ENCODE results near the gene SOX9. TPM values are rescaled to one million over a fixed set of nuclear protein-coding genes. Genes with fewer than 3 reads are reported as not detected.

SOX9 gene
- total RNA-seq, 2 experiments from 2014 or later, result not detected

GRCh38 chr17:72117535-72118334 lies 3.1 kb upstream of the SOX9 start:
- H3K27ac Mint-ChIP-seq, result peak overlapping the region; percentile 56
- no peak for ATAC-seq (ENCODE audit: low read depth)
- H3K36me3 Mint-ChIP-seq, result peaks cover 1% of the 10 kb centered on the region
- peaks cover 62% of the 10 kb centered on the region for H3K27me3 Mint-ChIP-seq
- peaks cover 4% of the 10 kb centered on the region for H3K4me1 Mint-ChIP-seq
- POLR2A ChIA-PET, result interaction anchor here (0.6 kb wide), 1 partner anchor 1715 kb away, joined by 3 read pairs; no protein-coding TSS in a partner anchor
- peak; percentile 33 for DNase-seq
- no peak overlapping the region for H3K4me3 Mint-ChIP-seq
- H3K9me3 Mint-ChIP-seq, result no peaks in the 10 kb centered on the region

GRCh38 chr17:72118335-72119076 lies 2.3 kb upstream of the SOX9 start:
- Mint-ChIP-seq H3K9me3 (no peaks in the 10 kb centered on the region), H3K36me3 (peaks cover 4% of the 10 kb centered on the region), H3K4me1 (peaks cover 7% of the 10 kb centered on the region), H3K27ac (peak overlapping the region; percentile 70), H3K4me3 (no peak overlapping the region), H3K27me3 (peaks cover 69% of the 10 kb centered on the region)
- POLR2A ChIA-PET, result interaction anchor here (0.6 kb wide), 1 partner anchor 1715 kb away, joined by 3 read pairs; no protein-coding TSS in a partner anchor
- DNase-seq (peak; percentile 26), ATAC-seq (ENCODE audit: low read depth) (no peak)

GRCh38 chr17:72119077-72119872 lies 1.5 kb upstream of the SOX9 start:
- no peak overlapping the region for H3K4me3 Mint-ChIP-seq
- DNase-seq (no peak), ATAC-seq (ENCODE audit: low read depth) (no peak)
- POLR2A ChIA-PET, result no interaction called here
- H3K27me3 Mint-ChIP-seq, result peaks cover 72% of the 10 kb centered on the region
- peaks cover 7% of the 10 kb centered on the region for H3K4me1 Mint-ChIP-seq
- peaks cover 2% of the 10 kb centered on the region for H3K9me3 Mint-ChIP-seq
- H3K27ac Mint-ChIP-seq, result peak overlapping the region; percentile 9
- peaks cover 6% of the 10 kb centered on the region for H3K36me3 Mint-ChIP-seq

- ATAC-seq (ENCODE audit: low read depth) (no peak), DNase-seq (peak; percentile 37)
- Mint-ChIP-seq H3K9me3 (peaks cover 2% of the 10 kb centered on the region), H3K27ac (peak overlapping the region; percentile 69), H3K27me3 (peaks cover 76% of the 10 kb centered on the region), H3K36me3 (peaks cover 6% of the 10 kb centered on the region), H3K4me3 (no peak overlapping the region), H3K4me1 (peaks cover 7% of the 10 kb centered on the region)
- POLR2A ChIA-PET, result no interaction called here
Observed at GRCh38 chr17:72119873-72120641, 763 bp upstream of the SOX9 start.

- Mint-ChIP-seq H3K36me3 (peaks cover 6% of the 10 kb centered on the region), H3K4me3 (no peak overlapping the region), H3K27me3 (peaks cover 65% of the 10 kb centered on the region), H3K9me3 (peaks cover 2% of the 10 kb centered on the region), H3K27ac (peak overlapping the region; percentile 30), H3K4me1 (peaks cover 5% of the 10 kb centered on the region)
- DNase-seq, result peak; percentile 33
- ATAC-seq (ENCODE audit: low read depth), result no peak
- POLR2A ChIA-PET, result no interaction called here
Observed at GRCh38 chr17:72121164-72122009, 567 bp downstream of the SOX9 start.

GRCh38 chr17:72122010-72122764 lies 1.4 kb downstream of the SOX9 start:
- Mint-ChIP-seq H3K27me3 (peaks cover 57% of the 10 kb centered on the region), H3K4me3 (no peak overlapping the region), H3K27ac (peak overlapping the region; percentile 30), H3K4me1 (peaks cover 5% of the 10 kb centered on the region), H3K36me3 (peaks cover 6% of the 10 kb centered on the region), H3K9me3 (peaks cover 2% of the 10 kb centered on the region)
- DNase-seq (no peak), ATAC-seq (ENCODE audit: low read depth) (no peak)
- POLR2A ChIA-PET, result no interaction called here

- H3K4me3 Mint-ChIP-seq, result no peak overlapping the region
- peak; percentile 37 for DNase-seq
Observed at GRCh38 chr17:72122765-72123529, 2.1 kb downstream of the SOX9 start.

GRCh38 chr17:72123530-72124437 lies 3.0 kb downstream of the SOX9 start:
- no peak overlapping the region for H3K27ac Mint-ChIP-seq
- ATAC-seq (ENCODE audit: low read depth) (no peak), DNase-seq (no peak)
- peaks cover 2% of the 10 kb centered on the region for H3K9me3 Mint-ChIP-seq
- peak overlapping the region; percentile 18 for H3K4me3 Mint-ChIP-seq
- H3K36me3 Mint-ChIP-seq, result peaks cover 6% of the 10 kb centered on the region
- H3K27me3 Mint-ChIP-seq, result peaks cover 42% of the 10 kb centered on the region
- H3K4me1 Mint-ChIP-seq, result peaks cover 4% of the 10 kb centered on the region
- POLR2A ChIA-PET, result no interaction called here

More at GRCh38 chr17:72122765-72123529, 2.1 kb downstream of the SOX9 start:
- peaks cover 2% of the 10 kb centered on the region for H3K9me3 Mint-ChIP-seq
- peaks cover 4% of the 10 kb centered on the region for H3K4me1 Mint-ChIP-seq
- no peak for ATAC-seq (ENCODE audit: low read depth)
- no peak overlapping the region for H3K27ac Mint-ChIP-seq
- peaks cover 6% of the 10 kb centered on the region for H3K36me3 Mint-ChIP-seq
- H3K27me3 Mint-ChIP-seq, result peaks cover 50% of the 10 kb centered on the region
- POLR2A ChIA-PET, result no interaction called here

- Mint-ChIP-seq H3K9me3 (peaks cover 2% of the 10 kb centered on the region), H3K27ac (no peak overlapping the region), H3K36me3 (peaks cover 6% of the 10 kb centered on the region), H3K4me1 (peaks cover 4% of the 10 kb centered on the region), H3K4me3 (no peak overlapping the region), H3K27me3 (peaks cover 37% of the 10 kb centered on the region)
- ATAC-seq (ENCODE audit: low read depth) (no peak), DNase-seq (no peak)
- POLR2A ChIA-PET, result no interaction called here
Observed at GRCh38 chr17:72124438-72124775, 3.6 kb downstream of the SOX9 start.

- POLR2A ChIA-PET, result no interaction called here
- Mint-ChIP-seq H3K4me3 (no peak overlapping the region), H3K36me3 (peaks cover 6% of the 10 kb centered on the region), H3K27me3 (peaks cover 30% of the 10 kb centered on the region), H3K27ac (no peak overlapping the region), H3K9me3 (peaks cover 2% of the 10 kb centered on the region), H3K4me1 (peaks cover 4% of the 10 kb centered on the region)
- no peak for ATAC-seq (ENCODE audit: low read depth)
- DNase-seq, result no peak
Observed at GRCh38 chr17:72125226-72125651, 4.4 kb downstream of the SOX9 start.
